ENCODE results near the gene FBXO28.

GRCh38 chr1:224113545-224113917 lies 380 bp upstream of the FBXO28 start:
- TF ChIP-seq EZH2 (IDR thresholded peaks at IDR 0.05; ENCODE audit: insufficient read depth, poor library complexity, severe bottlenecking): no peak
- TF ChIP-seq EZH2phosphoT487 (IDR thresholded peaks at IDR 0.05; ENCODE audit: insufficient read depth, low read depth): no peak
